WI38 (cell line): ENCODE results near the gene PANX2.
"Not testable (repeated sequence)": the region's sequence is repeated elsewhere in the genome, so short reads cannot be mapped to it uniquely, and the experiment has no call there.

Experiments used
- H3K4me3 ChIP-seq: 2 replicates; pipeline ENCODE4 v1.5.1; 2011; ENCODE audit warnings: low read depth, mild to moderate bottlenecking, control low read depth, low read length
- CTCF ChIP-seq: IDR thresholded peaks from 2 replicates; pipeline ENCODE4 v1.5.1; 2012; ENCODE audit warnings: low read depth, mild to moderate bottlenecking, control low read depth, low read length

PANX2 gene

GRCh38 chr22:50141891-50142363 lies 28.6 kb upstream of the PANX2 start:
- H3K4me3 ChIP-seq = no peak overlapping the region
- no peak for TF ChIP-seq CTCF

GRCh38 chr22:50143096-50143495 lies 27.4 kb upstream of the PANX2 start:
- H3K4me3 ChIP-seq = no peak overlapping the region
- no peak for TF ChIP-seq CTCF

- no peak for TF ChIP-seq CTCF
- H3K4me3 ChIP-seq = no peak overlapping the region
These were observed 26.4 kb upstream of the PANX2 start for GRCh38 chr22:50144005-50144614.

GRCh38 chr22:50145721-50146438 lies 24.7 kb upstream of the PANX2 start:
- H3K4me3 ChIP-seq = no peak overlapping the region
- no peak for TF ChIP-seq CTCF

GRCh38 chr22:50146439-50147238 lies 23.9 kb upstream of the PANX2 start:
- TF ChIP-seq CTCF = peak; percentile 94

GRCh38 chr22:50147258-50148165 lies 23.0 kb upstream of the PANX2 start:
- H3K4me3 ChIP-seq = not testable (repeated sequence)

More at GRCh38 chr22:50146439-50147238, 23.9 kb upstream of the PANX2 start:
- H3K4me3 ChIP-seq = no peak overlapping the region

- H3K4me3 ChIP-seq = no peak overlapping the region
- no peak for TF ChIP-seq CTCF
These were observed 22.4 kb upstream of the PANX2 start for GRCh38 chr22:50148166-50148500.
